ENCODE results near the gene COL6A3.

Gene COL6A3

DNA sequence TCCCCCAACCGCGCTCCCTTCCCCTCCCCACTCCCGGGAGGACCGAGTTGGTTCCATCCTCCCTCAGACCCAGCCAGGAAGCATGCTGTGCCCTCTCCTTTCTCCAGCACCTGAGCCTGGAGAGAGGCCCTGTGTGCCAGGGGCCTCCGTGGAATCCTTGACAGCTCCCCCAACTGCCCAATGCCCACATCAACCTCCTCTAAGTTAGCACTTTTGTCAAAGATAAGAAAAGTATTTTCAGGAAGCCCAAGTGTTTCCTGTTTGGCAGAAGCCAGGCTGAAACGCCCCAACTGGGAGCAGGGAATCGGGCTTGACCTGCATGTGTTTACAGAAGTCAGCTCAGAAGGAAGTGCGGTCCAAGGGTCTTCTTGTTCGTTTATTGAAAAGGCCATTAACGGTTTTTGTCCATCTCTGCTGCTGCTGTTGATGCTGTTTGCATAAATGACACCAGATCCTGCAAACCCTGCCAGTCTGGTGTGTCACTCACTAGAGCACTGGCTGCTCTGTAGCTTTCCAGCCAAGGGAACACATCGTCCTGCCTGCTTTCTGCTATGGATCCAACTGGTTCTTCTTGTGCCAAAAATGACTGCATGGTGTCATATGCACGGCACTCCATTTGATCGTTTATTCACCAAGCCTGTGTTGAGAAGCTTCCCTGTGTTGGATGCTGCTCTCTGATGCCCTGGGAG, 35.4 kb upstream of the COL6A3 start:
- H3K9me3 ChIP-seq: no peaks in the 10 kb centered on the region
- H3K36me3 ChIP-seq (replicated peaks): no peaks in the 10 kb centered on the region
- H3K27me3 ChIP-seq (ENCODE audit: low read depth): no peaks in the 10 kb centered on the region
- H3K4me1 ChIP-seq: no peaks in the 10 kb centered on the region
- in situ Hi-C loops (cut with MboI; ENCODE audit: low sequenced_read_pairs): no loop called here
- DNase-seq (ENCODE audit: low spot score in 2 of 2): no peak
- H3K4me3 ChIP-seq: no peak overlapping the region

DNA sequence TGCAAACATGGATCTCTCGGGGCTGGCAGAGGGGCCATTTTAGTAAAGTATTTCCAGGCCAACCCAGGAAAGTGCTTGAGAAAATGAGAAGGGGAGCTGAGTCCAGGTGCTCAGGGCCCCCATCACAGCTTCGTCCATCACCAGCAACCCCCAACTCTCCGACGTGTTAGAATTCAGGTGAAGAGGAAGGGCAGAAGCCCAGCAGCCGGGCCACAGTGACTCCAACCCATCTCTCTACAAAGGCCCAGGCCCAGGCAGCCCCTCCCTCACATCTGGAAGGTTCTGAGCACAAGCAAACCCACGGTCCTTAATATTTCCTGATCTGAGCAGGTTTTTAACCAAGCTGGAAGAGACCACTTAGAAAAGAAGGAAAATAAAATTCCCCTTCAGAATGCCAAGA, 34.7 kb upstream of the COL6A3 start:
- Histone ChIP-seq H3K36me3 (replicated peaks) (no peaks in the 10 kb centered on the region), H3K4me1 (no peaks in the 10 kb centered on the region), H3K27me3 (ENCODE audit: low read depth) (no peaks in the 10 kb centered on the region), H3K9me3 (no peaks in the 10 kb centered on the region), H3K4me3 (no peak overlapping the region)
- in situ Hi-C loops (cut with MboI; ENCODE audit: low sequenced_read_pairs): no loop called here
- DNase-seq (ENCODE audit: low spot score in 2 of 2): no peak

DNA sequence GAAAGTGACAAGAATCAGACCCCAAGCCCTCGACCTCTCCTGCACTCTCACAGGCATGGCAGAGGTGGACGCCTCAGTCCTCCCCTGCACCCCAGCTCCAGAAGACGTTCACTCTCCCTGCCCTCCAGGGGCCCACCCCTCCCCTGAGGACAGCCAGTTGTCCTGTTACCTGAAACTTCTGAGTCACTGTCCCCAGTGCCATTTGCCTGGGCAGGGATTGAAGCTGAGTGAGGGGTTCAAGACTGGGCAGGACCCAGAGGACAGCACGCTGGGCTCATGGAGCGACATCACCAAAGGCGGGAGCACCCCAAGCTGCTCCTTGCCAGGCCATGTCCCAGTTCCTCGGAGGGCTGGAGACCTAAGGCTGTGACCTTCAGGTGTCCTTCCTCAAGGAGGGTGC, 34.2 kb upstream of the COL6A3 start:
- Histone ChIP-seq H3K9me3 (no peaks in the 10 kb centered on the region), H3K27me3 (ENCODE audit: low read depth) (no peaks in the 10 kb centered on the region), H3K4me1 (no peaks in the 10 kb centered on the region), H3K4me3 (no peak overlapping the region), H3K36me3 (replicated peaks) (no peaks in the 10 kb centered on the region)
- in situ Hi-C loops (cut with MboI; ENCODE audit: low sequenced_read_pairs): no loop called here
- DNase-seq (ENCODE audit: low spot score in 2 of 2): no peak

DNA sequence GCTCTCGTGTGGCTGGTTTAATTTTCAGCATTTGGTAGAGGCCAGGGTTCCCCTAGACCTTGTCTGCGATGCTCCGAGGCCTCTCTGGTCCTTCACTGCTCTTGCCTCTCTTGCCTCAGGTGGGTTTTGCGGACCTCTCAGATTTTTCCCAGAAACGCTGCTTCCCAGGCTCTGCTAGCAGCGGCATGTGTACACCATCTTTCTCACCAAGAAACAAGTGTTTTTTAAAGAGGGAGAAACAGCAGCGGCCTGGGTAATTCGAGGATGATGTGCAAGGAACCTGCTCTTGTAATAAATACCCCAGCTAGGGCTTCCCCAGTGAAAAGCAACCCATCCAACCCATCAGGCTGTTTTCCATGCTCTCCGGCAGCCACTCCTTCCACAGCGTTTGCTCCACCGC, 33.5 kb upstream of the COL6A3 start:
- H3K4me3 ChIP-seq: no peak overlapping the region
- no peaks in the 10 kb centered on the region for H3K27me3 ChIP-seq (ENCODE audit: low read depth)
- no peaks in the 10 kb centered on the region for H3K9me3 ChIP-seq
- no peaks in the 10 kb centered on the region for H3K4me1 ChIP-seq
- in situ Hi-C loops (cut with MboI; ENCODE audit: low sequenced_read_pairs): no loop called here
- no peaks in the 10 kb centered on the region for H3K36me3 ChIP-seq (replicated peaks)
- no peak for DNase-seq (ENCODE audit: low spot score in 2 of 2)

DNA sequence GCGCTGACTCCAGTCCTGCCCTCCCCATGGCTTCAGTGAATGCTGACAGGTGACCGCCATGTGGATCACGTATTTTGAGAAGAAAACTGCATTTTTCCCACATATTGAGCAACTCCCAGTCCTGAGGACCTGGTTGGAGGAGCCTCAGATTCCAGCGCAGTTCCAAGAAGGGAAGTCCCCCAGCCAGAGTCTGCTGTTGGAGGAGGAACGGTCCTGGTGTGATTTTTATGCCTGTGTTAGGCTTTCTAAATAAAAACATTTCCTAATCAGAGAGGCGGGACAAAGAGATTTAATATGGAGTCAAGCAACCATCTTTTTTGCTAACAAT, 32.3 kb upstream of the COL6A3 start:
- no peaks in the 10 kb centered on the region for H3K9me3 ChIP-seq
- in situ Hi-C loops (cut with MboI; ENCODE audit: low sequenced_read_pairs): no loop called here

DNA sequence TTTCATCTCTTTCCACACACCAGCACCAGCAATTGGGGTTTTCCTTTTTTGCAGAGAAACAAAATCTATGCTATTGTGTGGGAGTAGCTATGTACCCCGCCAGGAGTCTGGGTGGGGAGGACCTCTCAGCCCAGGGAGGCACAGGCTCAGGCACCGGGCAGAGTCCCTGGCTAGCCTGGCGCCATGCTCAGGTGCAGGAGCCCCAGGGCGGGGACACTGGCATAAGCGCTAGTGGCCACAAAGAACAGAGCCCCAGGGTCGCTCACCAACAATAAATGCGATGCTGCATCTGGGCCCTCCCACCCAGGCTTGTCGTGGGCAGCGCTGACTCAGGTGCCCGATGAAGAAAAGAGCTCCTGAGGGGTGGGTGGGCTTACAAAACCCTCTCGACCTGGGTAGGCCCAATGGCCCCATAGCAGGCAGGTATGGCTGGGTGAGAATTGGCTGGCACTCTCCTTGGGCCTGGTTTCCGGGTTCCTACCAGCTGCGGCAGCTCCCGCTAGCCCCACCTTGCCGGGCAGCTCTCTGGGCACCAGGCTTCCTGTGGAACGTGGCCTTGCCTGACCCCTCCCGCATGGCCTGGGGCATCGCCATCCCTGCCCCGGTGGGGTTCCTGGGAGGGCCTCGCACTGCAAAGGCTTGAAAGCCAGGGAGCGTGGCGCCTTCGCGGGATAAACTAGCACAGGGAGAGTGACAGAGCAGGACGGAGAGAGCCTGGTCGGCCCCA, 31.8 kb upstream of the COL6A3 start:
- no peaks in the 10 kb centered on the region for H3K9me3 ChIP-seq
- DNase-seq (ENCODE audit: low spot score in 2 of 2): no peak
- no peak overlapping the region for H3K4me3 ChIP-seq
- in situ Hi-C loops (cut with MboI; ENCODE audit: low sequenced_read_pairs): no loop called here
- no peaks in the 10 kb centered on the region; the same call in 1 of the 2 replicates for H3K27me3 ChIP-seq (ENCODE audit: low read depth)
- no peaks in the 10 kb centered on the region for H3K4me1 ChIP-seq
- no peaks in the 10 kb centered on the region for H3K36me3 ChIP-seq (replicated peaks)

More for the DNA sequence above, 32.3 kb upstream of the COL6A3 start:
- no peak for DNase-seq (ENCODE audit: low spot score in 2 of 2)
- Histone ChIP-seq H3K4me3 (no peak overlapping the region), H3K27me3 (ENCODE audit: low read depth) (no peaks in the 10 kb centered on the region), H3K36me3 (replicated peaks) (no peaks in the 10 kb centered on the region), H3K4me1 (no peaks in the 10 kb centered on the region)

DNA sequence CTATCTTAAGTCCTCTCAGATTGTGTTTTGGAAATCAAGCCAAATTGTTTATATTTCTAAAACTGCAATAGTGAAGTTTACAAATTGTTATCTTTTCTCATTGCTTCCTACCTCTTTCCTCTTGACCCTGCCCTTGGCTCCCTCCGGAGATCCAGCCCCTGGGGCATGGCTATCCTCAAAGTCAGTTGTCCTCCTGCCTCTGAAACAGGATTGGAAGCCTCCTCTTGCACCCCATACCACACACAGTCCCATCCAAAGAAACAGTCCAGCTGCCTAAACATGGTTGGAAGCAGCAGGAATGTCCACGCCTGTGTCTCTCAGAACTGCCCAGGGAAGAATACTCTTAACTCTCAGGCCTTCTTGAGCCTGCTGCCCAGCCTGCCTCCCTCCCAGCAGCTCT, 30.1 kb upstream of the COL6A3 start:
- in situ Hi-C loops (cut with MboI; ENCODE audit: low sequenced_read_pairs): no loop called here

DNA sequence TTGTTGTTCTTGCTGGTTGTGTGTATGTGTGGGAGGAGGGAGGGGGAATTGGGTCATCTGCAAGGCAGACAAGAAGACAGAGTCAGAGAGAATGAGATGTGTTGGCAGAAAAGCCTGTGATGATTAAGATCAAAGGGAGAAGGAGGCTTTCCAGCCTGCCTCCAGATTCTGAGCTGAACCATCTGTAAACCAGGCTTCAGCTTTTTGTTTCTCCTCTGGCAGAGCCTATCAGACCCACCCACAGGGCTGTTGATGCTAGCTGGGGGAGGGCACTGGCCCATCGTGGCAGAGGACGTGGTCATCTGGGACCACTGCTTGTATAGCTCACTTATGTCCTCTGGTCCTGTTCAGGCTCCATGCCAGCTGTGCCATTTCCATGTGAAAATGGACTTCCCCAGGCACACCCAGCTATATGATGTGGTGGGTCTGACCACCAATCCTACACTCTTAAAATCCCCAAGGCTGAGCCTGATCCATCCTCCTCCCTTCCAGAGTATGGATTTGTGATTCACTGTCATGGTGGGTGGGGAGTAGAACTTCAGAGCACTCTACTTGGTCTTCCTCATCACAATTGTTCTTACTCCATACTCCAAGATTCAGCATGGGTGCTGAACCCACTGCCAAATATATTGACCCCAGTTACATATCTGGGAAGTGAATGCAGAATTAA, 27.8 kb upstream of the COL6A3 start:
- no peaks in the 10 kb centered on the region for H3K9me3 ChIP-seq

More for the DNA sequence above, 30.1 kb upstream of the COL6A3 start:
- Histone ChIP-seq H3K4me1 (no peaks in the 10 kb centered on the region), H3K9me3 (no peaks in the 10 kb centered on the region), H3K36me3 (replicated peaks) (no peaks in the 10 kb centered on the region), H3K4me3 (no peak overlapping the region), H3K27me3 (ENCODE audit: low read depth) (no peaks in the 10 kb centered on the region; the same call in 1 of the 2 replicates)
- no peak for DNase-seq (ENCODE audit: low spot score in 2 of 2)

DNA sequence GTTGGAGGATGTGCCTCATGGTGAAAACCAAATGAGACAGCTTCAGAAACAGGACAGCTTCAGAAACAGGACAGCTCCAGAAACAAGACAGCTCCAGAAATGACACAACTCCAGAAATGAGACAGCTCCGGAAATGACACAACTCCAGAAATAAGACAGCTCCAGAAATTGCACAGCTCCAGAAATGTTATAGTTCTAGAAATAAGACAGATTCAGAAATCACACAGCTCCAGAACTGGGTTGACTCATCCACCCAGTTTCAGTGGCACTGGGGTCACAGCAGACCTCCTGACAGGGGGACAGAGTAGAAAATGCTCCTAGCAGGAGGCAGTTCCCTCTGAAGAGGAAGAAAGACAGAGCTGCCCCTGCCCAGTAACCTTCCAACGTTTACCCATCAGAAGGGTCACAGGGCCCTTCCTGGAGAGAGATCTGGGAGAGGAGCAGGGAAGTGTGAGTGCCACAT, 26.9 kb upstream of the COL6A3 start:
- Histone ChIP-seq H3K4me3 (no peak overlapping the region), H3K27me3 (ENCODE audit: low read depth) (no peaks in the 10 kb centered on the region; the same call in 1 of the 2 replicates), H3K36me3 (replicated peaks) (no peaks in the 10 kb centered on the region), H3K9me3 (no peaks in the 10 kb centered on the region), H3K4me1 (no peaks in the 10 kb centered on the region)
- DNase-seq (ENCODE audit: low spot score in 2 of 2): no peak
- in situ Hi-C loops (cut with MboI; ENCODE audit: low sequenced_read_pairs): no loop called here

More for the DNA sequence above, 27.8 kb upstream of the COL6A3 start:
- Histone ChIP-seq H3K4me1 (no peaks in the 10 kb centered on the region), H3K36me3 (replicated peaks) (no peaks in the 10 kb centered on the region), H3K4me3 (no peak overlapping the region), H3K27me3 (ENCODE audit: low read depth) (no peaks in the 10 kb centered on the region; the same call in 1 of the 2 replicates)
- DNase-seq (ENCODE audit: low spot score in 2 of 2): no peak
- in situ Hi-C loops (cut with MboI; ENCODE audit: low sequenced_read_pairs): no loop called here

DNA sequence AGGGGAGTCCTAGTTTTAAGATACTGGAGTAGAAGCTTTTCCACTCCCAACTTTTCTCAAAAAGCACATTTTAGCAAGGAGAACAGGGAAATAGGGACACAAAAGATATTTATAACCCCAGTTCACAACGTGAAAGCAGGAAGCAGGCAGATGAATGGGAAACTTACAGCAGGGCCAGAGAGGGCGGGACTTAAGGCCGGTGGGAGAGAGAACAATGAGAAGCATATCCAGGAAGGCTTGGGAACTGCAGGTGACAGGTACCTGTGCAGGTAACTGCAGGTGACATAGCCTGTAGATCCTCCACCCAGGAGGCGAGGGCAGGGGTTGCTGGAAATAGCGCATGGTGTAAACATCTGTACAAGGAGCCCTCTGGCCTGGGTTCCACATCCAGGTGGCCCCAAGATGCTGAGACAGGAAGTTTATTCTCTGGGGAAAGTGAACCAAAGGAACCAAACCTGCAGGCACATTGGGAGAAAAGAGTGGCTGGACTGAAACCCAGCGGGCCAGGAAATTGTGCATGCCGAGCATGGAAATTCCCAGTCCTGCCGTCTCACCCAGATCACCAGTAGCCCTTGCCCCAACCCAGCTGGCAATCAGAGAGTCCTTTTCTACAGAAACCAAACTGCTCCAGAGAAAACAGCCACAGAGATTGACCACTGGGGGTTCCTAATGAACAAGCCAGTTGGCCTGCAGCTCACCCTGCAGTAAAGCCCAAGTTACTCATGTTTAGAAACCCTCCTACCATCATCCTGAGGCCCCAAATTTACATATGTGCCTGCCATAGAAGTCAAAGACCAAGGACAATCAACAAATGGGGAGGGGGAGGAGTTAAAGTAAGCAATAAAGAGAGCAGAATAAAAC, 24.3 kb upstream of the COL6A3 start:
- no peaks in the 10 kb centered on the region for H3K36me3 ChIP-seq (replicated peaks)
- in situ Hi-C loops (cut with MboI; ENCODE audit: low sequenced_read_pairs): no loop called here
- H3K27me3 ChIP-seq (ENCODE audit: low read depth): no peaks in the 10 kb centered on the region; the same call in 1 of the 2 replicates
- no peaks in the 10 kb centered on the region for H3K9me3 ChIP-seq
- H3K4me1 ChIP-seq: no peaks in the 10 kb centered on the region
- H3K4me3 ChIP-seq: no peak overlapping the region
- no peak for DNase-seq (ENCODE audit: low spot score in 2 of 2)

DNA sequence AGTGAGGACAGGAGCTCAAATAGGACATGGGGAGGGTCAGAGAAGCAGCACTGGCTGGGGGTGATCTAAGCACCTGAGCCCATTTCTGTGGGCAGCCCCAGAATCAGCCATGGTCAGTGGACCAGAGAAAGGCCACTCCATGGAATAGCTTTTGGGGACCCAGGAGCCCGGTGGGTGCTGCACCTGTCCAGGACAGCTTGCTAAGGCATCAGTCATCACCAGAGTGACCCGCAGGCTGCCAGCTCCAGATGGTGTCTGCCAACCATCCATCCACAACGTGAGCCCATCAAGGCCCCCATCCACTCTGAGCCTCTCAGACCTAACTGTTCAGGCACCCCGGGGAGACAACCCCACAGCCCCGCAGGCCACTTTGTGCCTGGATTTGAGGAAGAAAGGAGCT, 23.6 kb upstream of the COL6A3 start:
- no peaks in the 10 kb centered on the region; the same call in 1 of the 2 replicates for H3K27me3 ChIP-seq (ENCODE audit: low read depth)
- H3K4me1 ChIP-seq: no peaks in the 10 kb centered on the region
- in situ Hi-C loops (cut with MboI; ENCODE audit: low sequenced_read_pairs): no loop called here
- H3K4me3 ChIP-seq: no peak overlapping the region
- H3K9me3 ChIP-seq: no peaks in the 10 kb centered on the region
- H3K36me3 ChIP-seq (replicated peaks): no peaks in the 10 kb centered on the region
- DNase-seq (ENCODE audit: low spot score in 2 of 2): no peak

DNA sequence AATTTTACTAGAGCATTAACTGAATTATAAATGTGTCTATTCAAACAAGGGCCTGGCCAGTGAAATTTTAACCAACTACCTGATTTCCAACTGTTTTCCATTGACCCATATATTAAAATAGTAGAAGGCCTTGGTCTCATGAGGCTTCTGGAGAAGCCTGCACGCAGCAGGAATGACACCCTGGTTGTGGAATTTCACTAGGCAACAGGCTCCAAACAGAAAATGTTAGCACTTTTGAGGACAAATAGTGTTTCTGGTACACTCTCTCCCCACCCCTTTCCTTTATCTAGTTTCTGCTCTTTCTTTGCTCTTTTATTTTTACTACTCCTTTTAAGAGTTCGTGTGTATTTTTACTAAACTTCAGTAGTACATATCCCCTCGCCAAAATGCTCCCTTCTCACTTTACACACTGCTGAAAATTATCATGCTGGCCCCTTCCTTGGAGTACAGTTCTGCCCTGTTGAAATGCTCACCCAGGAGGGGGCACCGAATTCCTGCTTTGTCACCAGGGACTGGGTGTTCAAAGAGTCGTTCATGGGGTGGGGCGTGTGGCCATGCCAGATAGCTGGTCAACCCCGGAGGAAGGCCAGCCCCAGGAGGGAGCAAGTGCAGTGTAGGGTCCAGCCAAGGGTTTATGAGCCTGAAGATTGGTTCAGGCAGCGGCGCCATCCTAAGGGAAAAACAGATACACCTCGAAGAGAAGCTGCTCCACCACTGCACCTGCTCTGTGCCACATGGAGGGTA, 22.1 kb upstream of the COL6A3 start:
- Histone ChIP-seq H3K36me3 (replicated peaks) (no peaks in the 10 kb centered on the region), H3K27me3 (ENCODE audit: low read depth) (peaks cover 6% of the 10 kb centered on the region), H3K9me3 (no peaks in the 10 kb centered on the region), H3K4me1 (no peaks in the 10 kb centered on the region), H3K4me3 (no peak overlapping the region)
- no peak for DNase-seq (ENCODE audit: low spot score in 2 of 2)
- in situ Hi-C loops (cut with MboI; ENCODE audit: low sequenced_read_pairs): no loop called here

DNA sequence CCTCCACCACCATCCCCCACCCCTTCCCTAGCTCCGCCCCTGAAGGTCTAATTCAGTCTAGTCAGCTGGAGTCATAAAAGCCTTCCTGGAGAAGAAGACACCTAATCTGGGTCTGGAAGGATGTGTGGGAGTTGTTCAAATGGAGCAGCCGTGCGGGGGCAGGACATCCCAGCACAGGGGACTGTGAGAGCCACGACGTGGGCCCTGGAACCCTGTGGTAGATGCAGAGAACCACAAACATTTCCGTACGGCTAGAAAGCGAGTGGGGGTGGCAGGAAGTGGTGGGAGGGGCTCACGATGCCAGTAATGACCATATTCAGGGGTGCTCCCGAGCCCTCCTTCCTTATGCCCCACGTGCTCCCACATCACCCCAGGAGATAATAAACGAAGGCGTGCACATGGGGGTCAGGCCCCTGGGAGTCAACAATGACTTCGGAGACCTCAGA, 20.9 kb upstream of the COL6A3 start:
- peaks cover 6% of the 10 kb centered on the region; the same call in 1 of the 2 replicates for H3K27me3 ChIP-seq (ENCODE audit: low read depth)
- H3K4me1 ChIP-seq: no peaks in the 10 kb centered on the region
- no peak overlapping the region for H3K4me3 ChIP-seq
- no peak for DNase-seq (ENCODE audit: low spot score in 2 of 2)
- no peaks in the 10 kb centered on the region for H3K9me3 ChIP-seq
- in situ Hi-C loops (cut with MboI; ENCODE audit: low sequenced_read_pairs): no loop called here
- no peaks in the 10 kb centered on the region for H3K36me3 ChIP-seq (replicated peaks)

Measured in HAP-1 (cell line).